ENCODE measurements around the gene C11orf24.
"Not testable (repeated sequence)": the region's sequence is repeated elsewhere in the genome, so short reads cannot be mapped to it uniquely, and the experiment has no call there.

C11orf24 gene

DNA sequence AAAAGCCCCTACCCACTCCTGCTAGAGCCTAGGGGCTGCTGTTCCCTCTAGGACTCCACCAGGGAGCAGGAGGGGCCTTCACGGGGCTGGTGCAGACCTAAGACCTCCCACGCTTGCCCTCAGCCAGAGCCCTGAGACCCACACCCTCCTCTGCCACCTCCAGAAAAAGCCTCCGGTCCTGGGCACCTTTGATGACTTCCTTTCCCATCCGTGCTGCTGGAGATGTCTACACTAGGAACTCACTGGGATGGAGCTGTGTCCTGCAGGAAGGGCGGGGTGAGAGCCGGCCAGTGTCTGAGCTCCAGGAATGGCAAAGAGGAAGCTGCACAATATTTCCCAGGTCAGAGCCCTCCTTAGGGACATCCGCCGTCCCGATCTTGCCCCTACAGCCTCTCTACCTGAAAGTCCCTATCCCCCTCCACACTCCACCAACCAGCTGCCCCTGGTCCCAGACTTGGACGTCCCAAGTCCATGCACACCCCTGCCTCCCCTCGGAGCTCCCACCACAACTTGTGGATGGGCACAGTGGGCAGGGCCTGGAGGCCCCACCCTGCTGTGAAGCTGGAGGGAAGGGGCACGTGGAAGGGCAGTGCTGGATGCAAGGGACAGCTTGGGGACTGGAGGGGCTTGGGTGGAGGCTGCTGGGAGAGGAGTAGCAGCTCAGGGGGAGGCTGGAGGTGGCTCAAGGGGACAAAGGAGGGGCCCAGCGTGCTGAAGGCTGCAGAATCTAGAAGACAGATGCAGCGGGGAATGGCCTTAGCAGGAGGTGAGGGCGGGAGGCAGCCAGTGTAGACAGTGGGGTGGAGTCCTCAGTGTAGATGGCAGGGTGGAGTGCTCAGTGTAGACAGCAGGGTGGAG, 27.1 kb upstream of the C11orf24 start:
- no peak for DNase-seq

GRCh38 chr11:68297812-68298658, 26.3 kb upstream of the C11orf24 start:
- peak; percentile 76 to 91 (median 89) for DNase-seq

DNA sequence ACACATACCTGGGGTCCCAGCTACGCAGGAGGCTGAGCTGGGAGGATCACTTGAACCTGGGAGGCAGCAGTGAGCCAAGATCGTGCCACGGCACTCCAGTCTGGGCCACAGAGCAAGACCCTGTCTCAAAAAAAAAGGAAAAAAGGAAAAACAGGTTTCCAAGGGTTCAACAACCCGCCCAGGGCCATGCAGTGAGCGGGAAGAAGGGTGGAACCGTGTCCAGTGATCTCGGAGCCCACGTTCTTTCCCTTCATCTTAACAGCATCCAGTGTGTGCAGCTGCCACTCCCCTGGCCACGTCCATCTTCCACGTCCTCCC, 25.7 kb upstream of the C11orf24 start:
- no peak for DNase-seq

- no peak for DNase-seq
Measured at GRCh38 chr11:68297052-68297378, 25.2 kb upstream of the C11orf24 start.

DNA sequence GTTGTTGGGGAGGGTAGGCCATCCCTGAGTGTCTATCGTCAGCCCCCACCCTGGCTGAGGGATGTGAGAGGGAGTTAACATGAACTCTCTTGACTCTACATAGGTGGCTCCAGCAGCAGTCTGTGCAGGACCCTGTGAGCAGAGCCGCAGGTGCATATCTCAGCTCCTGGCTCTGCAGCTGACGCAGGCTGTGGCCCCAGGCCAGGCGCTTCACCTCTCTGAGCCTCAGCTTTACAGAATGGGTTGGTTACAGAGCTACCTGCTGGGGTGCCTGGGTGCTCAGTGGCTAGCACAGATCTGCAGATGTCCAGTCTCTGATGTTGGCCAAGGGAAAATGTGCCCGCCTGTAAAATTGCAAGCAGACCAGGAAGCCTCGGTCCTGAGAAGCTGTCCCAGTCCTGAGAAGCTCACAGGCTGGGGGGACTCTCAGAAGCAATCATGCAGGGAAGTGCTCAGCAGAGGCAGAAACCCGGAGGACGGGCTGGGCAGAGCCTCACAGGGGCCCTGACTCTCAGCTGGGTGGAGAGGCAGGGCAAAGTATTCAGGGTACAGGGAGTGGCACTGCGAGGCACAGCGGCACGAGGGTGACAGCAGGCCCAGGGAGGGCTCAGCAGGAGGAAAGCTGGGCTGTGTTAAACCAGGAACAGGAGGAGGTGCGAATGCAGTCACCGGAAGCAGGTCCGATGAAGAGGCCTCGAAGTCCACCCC, 24.7 kb upstream of the C11orf24 start:
- no peak for DNase-seq

GRCh38 chr11:68295940-68296339, 24.2 kb upstream of the C11orf24 start:
- no peak for DNase-seq

GRCh38 chr11:68295271-68295670, 23.5 kb upstream of the C11orf24 start:
- DNase-seq, result no peak

DNA sequence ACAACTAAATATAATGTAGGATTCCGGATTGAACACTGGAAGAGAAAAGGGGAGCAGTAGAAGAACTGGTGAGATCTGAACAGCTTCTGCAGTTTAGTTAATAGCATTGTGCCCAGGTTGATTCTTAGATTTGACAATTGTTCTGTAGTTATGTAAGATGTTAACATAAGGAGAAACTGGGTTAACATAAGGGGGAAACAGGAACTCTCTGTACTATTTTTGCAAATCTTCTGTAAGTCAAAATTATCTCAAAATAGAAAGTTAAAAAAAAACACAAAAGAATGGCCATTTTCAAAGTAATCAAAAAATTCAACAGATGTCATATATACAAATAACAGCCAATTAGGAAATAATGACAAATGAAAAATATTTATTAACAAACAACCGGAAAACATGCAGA, 21.9 kb upstream of the C11orf24 start:
- DNase-seq, result no peak

DNA sequence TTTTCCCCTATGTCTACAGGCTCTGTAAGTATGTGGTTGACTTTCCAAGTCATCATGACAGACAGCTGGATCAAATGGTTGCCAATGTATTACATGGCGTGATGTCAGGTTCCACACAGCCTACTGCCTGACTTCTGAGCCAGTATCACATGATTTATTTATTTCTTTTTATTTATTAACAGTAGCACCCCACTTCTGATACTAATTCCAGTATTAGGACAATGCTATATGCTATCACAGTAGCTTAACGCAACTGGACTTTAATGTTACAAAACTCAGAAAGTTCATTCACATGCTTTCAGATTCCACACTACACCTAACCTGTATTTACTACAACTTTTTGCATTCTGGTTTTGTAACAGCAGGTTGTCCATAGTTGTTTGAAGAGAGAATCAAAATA, 17.7 kb upstream of the C11orf24 start:
- DNase-seq, result no peak

DNA sequence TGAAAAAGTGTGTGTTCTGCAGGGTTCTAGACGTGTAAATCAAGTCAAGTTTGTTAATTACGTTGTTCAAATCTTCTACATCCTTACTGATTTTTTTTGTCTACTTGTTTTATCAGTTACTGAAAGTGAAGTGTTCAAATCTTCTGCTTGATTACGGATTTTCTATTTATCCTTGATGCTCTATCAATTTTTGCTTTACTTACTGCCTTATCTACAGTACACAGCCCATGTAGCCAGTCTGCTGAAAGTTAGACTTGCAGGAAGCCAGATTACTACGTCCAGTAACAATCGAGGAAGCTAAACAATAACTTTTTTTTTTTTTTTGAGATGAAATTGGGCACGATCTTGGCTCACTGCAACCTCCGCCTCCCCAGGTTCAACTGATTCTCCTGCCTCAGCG, 15.6 kb upstream of the C11orf24 start:
- no peak for DNase-seq

DNA sequence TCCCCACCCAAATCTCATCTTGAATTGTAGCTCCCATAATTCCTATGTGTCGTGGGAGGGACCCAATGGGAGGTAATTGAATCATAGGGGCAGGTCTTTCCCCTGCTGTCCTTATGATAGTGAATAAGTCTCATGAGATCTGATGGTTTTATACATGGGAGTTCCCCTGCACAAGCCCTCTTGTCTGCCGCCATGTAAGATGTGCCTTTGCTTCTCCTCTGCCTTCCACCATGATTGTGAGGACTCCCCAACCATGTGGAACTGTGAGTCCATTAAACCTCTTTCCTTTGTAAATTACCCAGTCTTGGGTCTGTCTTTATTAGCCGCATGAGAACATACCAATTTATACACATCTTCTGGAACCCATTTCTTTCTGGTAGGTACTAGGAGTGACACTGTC, 12.8 kb upstream of the C11orf24 start:
- not testable (repeated sequence) for DNase-seq

GRCh38 chr11:68282861-68283230, 11.1 kb upstream of the C11orf24 start:
- no peak for DNase-seq

DNA sequence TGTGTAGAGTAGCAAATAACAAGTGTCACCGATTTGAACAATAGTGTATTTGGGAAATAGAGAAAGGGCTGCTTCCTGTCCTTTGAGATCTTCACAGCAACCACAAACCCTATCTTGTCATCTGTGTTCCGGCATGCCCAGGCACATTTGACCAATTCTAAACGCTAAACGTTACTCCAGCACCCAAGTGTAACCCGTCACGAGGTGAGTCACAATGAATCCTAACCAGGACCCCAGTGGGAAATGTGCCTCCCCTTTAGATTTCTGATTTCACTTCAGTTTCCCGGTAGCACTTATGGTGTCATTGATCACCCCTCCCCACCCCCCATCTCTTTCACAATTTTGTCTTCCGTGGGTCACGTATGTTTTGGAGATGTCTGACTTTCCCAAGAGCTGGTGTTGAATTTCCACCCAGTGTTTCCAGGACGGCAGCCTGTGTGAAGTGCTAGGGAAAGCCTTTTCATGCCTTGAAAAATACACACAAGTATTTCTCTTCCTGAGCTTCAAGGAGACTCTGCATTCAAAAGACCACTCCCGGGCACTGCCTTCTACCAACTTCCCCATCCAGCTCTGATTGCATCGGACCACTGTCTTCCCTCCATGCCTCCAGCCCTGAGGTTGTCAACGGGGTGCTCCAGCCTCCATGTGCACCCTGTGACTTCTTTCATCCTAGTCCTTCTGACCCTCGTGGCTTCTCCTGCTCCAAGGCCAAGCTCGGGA, 10.5 kb upstream of the C11orf24 start:
- peak; percentile 35 to 52 (median 46) for DNase-seq

DNA sequence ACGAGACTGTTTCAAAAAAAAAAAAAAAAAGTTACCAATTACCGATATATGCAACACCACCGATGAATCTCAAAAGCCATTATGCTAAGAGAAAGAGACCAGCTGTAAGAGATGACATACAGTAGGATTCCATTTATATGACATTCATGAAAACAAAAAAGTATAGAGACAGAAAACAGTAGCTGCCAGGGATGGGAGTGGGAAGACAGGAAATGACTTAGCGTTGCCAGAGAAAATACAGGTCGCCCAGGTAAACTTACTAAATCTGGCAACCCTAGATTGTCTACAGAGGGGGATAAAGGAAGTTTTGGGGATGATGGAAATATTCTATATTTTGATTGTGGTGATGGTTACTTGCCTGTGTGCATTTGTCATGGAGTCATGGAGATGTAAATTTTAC, 7.9 kb upstream of the C11orf24 start:
- no peak for DNase-seq

GRCh38 chr11:68276861-68277260, 5.1 kb upstream of the C11orf24 start:
- no peak for DNase-seq

DNA sequence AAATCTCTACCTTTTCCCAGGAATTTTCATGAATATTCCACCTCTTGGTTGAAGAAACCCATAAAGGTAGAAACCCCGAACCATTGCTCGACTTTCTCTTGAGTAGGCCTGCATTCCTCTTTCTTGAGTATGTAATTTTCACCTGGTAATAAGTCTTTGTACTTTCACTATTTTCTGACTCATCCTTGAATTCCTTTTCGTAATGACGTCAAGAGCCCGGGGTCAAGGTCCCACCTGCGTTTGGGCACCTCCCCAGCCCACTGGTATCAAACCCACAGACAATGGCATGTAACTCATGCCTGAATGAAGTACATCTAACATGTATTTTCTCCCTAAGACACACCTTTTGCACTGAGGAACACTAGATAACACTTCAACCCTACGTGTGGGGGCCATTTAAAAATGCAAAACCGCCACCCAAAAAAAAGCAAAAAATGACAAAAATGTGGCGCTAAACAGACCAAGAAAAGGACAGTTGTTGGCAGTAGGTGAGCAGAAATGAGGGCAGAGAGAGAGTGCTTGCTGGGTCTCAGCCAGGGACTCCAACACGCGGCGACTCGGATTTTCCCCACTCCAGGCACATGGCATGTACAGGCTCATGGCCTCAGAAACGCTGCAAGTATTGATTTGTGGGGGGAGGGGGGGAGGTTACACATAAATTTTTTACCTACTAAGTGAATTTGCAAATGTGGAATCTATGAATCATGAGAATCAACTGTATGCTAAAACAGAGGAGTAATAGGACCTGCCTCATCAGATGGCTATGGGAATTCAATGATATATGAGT, 4.1 kb upstream of the C11orf24 start:
- DNase-seq, result no peak

DNA sequence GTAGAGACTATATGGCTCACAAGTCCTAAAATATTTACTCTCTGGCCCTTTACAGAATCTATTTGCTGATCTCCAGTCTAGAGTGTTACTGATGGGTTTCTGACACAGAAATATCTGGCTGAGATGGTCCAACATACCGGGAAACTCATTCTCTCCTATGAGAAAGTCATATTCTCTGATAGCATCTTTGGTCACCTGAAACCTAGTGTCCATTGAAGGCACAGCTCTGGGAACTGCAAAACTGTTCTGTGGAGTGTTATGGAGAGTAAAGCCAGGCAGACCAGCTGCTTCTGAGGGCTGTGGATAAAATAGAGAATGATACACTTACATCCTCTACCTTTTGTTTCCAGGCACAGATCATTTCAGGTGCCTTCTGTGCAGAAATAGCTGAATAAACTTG, 2.5 kb upstream of the C11orf24 start:
- DNase-seq, result no peak

DNA sequence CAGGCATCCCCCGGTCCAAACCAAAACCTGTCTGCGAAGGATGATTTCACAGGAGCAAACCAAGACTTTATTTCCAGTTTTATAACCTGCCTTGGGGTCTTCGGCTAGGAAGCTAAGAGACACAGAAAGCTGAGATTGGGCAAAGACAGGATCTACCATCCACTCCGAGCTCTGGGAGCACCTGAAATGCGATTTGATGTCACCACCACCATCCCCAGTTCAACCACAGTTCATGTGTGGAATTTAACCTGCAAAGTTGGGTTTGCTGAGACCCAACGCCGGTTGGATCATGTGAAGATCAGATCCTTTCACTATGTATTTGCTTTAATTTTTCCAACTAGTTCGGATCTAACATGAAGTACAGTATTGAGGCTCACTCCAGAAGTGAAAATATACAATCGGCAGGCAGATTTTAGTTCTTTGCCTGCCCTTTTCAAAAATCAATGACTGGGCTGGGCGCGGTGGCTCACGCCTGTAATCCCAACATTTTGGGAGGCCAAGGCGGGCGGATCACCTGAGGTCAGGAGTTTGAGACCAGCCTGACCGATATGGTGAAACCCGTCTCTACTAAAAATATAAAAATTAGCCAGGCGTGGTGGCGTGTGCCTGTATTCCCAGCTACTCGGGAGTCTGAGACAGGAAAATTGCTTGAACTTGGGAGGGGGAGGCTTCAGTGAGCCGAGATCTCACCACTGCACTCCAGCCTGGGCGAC, 1.4 kb upstream of the C11orf24 start:
- no peak for DNase-seq

DNA sequence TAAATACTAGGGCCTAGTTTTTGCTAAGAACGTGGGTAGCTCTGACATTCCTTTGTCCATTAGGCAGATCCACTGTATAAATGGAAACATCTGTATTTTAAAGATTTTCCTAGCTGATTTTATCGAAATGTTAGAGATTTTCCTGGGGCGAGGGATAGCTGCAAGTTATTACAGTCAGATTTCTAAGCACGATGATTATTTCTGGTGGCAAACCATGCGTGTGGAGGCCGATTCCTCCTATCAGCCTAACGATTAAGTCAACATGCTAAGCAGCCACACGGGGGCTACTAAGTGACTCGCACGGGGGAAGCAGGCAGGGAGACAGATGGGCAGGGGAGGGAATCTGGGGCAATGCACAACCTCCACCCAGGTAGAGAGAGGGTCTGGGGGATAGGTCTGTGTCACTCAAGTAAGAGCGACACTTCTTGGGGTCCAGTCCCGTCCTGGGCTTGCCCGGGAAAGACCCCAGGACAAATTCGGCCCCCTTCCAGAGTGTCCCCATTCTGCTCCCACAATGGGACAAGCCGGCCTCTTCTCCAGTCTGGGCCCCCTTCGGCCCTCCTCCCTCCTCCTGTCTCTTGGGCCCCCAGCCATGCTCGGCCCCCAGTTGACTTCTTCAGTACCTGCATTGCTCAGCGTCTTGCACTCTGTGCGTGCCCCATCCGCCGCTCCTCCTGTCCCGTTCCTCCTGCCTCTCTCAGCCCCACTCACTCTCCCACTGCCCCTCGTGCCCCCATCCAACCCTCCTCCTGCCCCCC, 571 bp downstream of the C11orf24 start:
- DNase-seq, result peak; percentile 77 to 83 (median 82)

DNA sequence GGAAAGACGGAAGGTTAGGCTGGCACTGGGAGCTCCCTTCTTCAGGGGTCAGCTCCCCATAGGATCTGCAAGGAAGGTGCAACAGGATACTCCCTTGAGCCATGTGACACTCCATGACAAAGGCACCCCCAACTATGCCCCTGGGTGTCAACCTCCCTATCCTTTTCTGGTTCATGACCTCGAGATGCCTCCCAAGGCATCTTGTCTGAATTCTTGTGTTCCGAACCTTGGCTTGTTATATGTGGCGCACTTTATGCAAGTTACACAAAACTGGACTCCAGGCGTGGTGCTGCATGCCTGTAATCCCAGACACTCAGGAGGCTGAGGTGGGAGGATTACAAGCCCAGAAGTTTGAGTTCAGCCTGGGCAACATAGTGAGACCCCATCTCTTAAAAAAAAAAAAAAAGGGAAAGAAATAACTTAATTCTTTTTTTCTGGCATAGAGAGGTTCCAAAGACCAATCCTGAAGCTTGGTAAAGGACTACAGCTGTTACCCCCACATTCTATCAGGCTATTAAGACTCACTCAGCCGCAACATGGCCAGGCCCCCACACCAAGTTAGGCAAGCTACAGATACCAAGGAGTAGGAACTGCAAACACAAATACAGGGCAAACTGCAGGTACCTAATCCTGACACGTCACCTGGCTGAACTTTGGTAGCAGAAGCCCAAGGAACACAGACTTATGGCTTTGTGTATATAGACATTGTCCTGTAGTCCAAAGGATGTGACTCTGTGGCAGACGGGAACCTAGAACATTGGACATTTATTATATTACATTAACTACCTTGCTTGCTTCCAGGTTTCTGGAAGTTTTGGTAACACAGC, 1.4 kb downstream of the C11orf24 start:
- DNase-seq, result no peak

Measured in suppressor macrophage (primary cell).